IMR-90 (cell line): ENCODE measurements around the gene ITGA6. TPM values are rescaled to one million over a fixed set of nuclear protein-coding genes. Genes with fewer than 3 reads are reported as not detected.

Experiments used
- ATAC-seq: fragments of 200-7000 bp; cut with Tn5 transposase; 2 replicates; pipeline ENCODE4 v1.9.1; 2020; ENCODE audit warnings: low read depth, mild to moderate bottlenecking, moderate library complexity
- BruUV-seq: library from RNA; stranded (reverse); fragments of 400-500 nt; replicated peaks from 2 replicates; lab custom pipeline; 2021; lab: Mats Ljungman, UMichigan
- CTCF ChIA-PET: fragments of 300-600 bp; formaldehyde crosslinking; extraction: SDS; loops from one replicate; lab custom pipeline; 2021; ENCODE audit warnings: antibody characterized with exemption; lab: Yijun Ruan, JAX
- POLR2A ChIA-PET: fragments of 300-600 bp; sonication (Branson Sonifier 250); formaldehyde crosslinking; loops from one replicate; lab custom pipeline; 2022; ENCODE audit warnings: antibody characterized with exemption; ENCODE audit not compliant: unreplicated experiment; lab: Charles Lee
- DNase-seq: peaks from one replicate; pipeline ENCODE4 v3.0.0; 2013
- H2AFZ ChIP-seq: replicated peaks from 2 replicates; pipeline ENCODE3; 2013; ENCODE audit warnings: low read length, mild to moderate bottlenecking; ENCODE audit not compliant: poor library complexity
- H2AK5ac ChIP-seq: 2 replicates; pipeline ENCODE4 v1.6.1; 2013; ENCODE audit warnings: low read depth, low read length, inconsistent platforms
- H2AK9ac ChIP-seq: replicated peaks from 2 replicates; pipeline ENCODE3; 2013; ENCODE audit warnings: mild to moderate bottlenecking, low read depth, low read length, moderate library complexity; ENCODE audit not compliant: poor library complexity
- H2BK120ac ChIP-seq: 2 replicates; pipeline ENCODE4 v1.6.1; 2013; ENCODE audit warnings: low read depth, low read length, inconsistent platforms
- H2BK15ac ChIP-seq: 3 replicates; pipeline ENCODE4 v1.6.1; 2013; ENCODE audit warnings: low read depth, low read length, inconsistent platforms
- H2BK20ac ChIP-seq: 2 replicates; pipeline ENCODE4 v1.6.1; 2013; ENCODE audit warnings: low read depth, mild to moderate bottlenecking, inconsistent platforms, low read length, moderate library complexity
- H2BK5ac ChIP-seq: 2 replicates; pipeline ENCODE4 v1.6.1; 2013; ENCODE audit warnings: mild to moderate bottlenecking, low read depth, low read length, inconsistent platforms; ENCODE audit not compliant: poor library complexity, severe bottlenecking
- H3K14ac ChIP-seq: replicated peaks from 2 replicates; pipeline ENCODE4 v1.6.1; 2013; ENCODE audit warnings: low read depth, low read length, inconsistent platforms
- H3K18ac ChIP-seq: 2 replicates; pipeline ENCODE4 v1.6.1; 2013; ENCODE audit warnings: low read depth, low read length, control low read depth
- H3K23ac ChIP-seq: 2 replicates; pipeline ENCODE4 v1.6.1; 2013; ENCODE audit warnings: low read depth, low read length, inconsistent platforms
- H3K27ac ChIP-seq: 2 replicates; pipeline ENCODE4 v1.5.1; 2013; ENCODE audit warnings: mild to moderate bottlenecking, control low read depth, low read length; ENCODE audit not compliant: insufficient read depth
- H3K27me3 ChIP-seq: 2 replicates; pipeline ENCODE4 v1.6.1; 2013; ENCODE audit warnings: low read length; ENCODE audit not compliant: control insufficient read depth, insufficient read depth
- H3K36me3 ChIP-seq: 2 replicates; pipeline ENCODE4 v1.6.1; 2013; ENCODE audit warnings: low read length, mixed read lengths; ENCODE audit not compliant: control insufficient read depth, insufficient read depth
- H3K4ac ChIP-seq: 2 replicates; pipeline ENCODE4 v1.6.1; 2013; ENCODE audit warnings: low read depth, low read length, inconsistent platforms
- H3K4me1 ChIP-seq: 2 replicates; pipeline ENCODE4 v1.6.1; 2013; ENCODE audit warnings: low read length, mixed read lengths; ENCODE audit not compliant: control insufficient read depth, insufficient read depth
- H3K4me2 ChIP-seq: 2 replicates; pipeline ENCODE4 v1.6.1; 2013; ENCODE audit warnings: low read depth, mild to moderate bottlenecking, control low read depth, low read length, moderate library complexity
- H3K4me3 ChIP-seq: 2 replicates; pipeline ENCODE4 v1.5.1; 2013; ENCODE audit warnings: low read depth, mild to moderate bottlenecking, control low read depth, low read length, moderate library complexity; ENCODE audit not compliant: insufficient read depth
- H3K56ac ChIP-seq: 2 replicates; pipeline ENCODE4 v1.6.1; 2013; ENCODE audit warnings: low read length, inconsistent platforms; ENCODE audit not compliant: insufficient read depth; ENCODE audit errors: extremely low read depth
- H3K79me1 ChIP-seq, 2 experiments: 2 replicates each; pipeline ENCODE4 v1.6.1; 2013; ENCODE audit warnings: low read length in 2 of 2, inconsistent platforms in 1 of 2, low read depth in 1 of 2
- H3K9ac ChIP-seq: 2 replicates; pipeline ENCODE4 v1.6.1; 2013; ENCODE audit warnings: low read depth, low read length, control low read depth
- H3K9me1 ChIP-seq: 2 replicates; pipeline ENCODE4 v1.6.1; 2013; ENCODE audit warnings: low read length, inconsistent platforms; ENCODE audit not compliant: insufficient read depth
- H3K9me3 ChIP-seq: 2 replicates; pipeline ENCODE4 v1.6.1; 2013; ENCODE audit warnings: low read length; ENCODE audit not compliant: control insufficient read depth, insufficient read depth
- H4K20me1 ChIP-seq: 2 replicates; pipeline ENCODE4 v1.6.1; 2013; ENCODE audit warnings: low read length, inconsistent platforms; ENCODE audit not compliant: insufficient read depth
- H4K5ac ChIP-seq: 2 replicates; pipeline ENCODE4 v1.6.1; 2013; ENCODE audit warnings: mild to moderate bottlenecking, low read depth, low read length, control low read depth
- H4K8ac ChIP-seq, 2 experiments: 2 replicates each; pipeline ENCODE4 v1.6.1; 2013; ENCODE audit warnings: low read depth in 2 of 2, low read length in 2 of 2, control low read depth in 1 of 2, inconsistent platforms in 1 of 2
- H4K91ac ChIP-seq: 2 replicates; pipeline ENCODE4 v1.6.1; 2013; ENCODE audit warnings: low read depth, low read length, inconsistent platforms; ENCODE audit not compliant: insufficient read depth
- BHLHE40 ChIP-seq: fragments of 150-350 bp; IDR thresholded peaks from 2 replicates; pipeline ENCODE4 v1.6.1; 2016; ENCODE audit warnings: mild to moderate bottlenecking, low read depth, low read length
- CHD1 ChIP-seq: IDR thresholded peaks from 2 replicates; pipeline ENCODE4 v1.6.1; 2012; ENCODE audit warnings: low read depth, low read length, improper control_type of control experiment
- FOS ChIP-seq: fragments of 150-350 bp; IDR thresholded peaks from 2 replicates; pipeline ENCODE4 v1.6.1; 2016; ENCODE audit warnings: low read depth, low read length
- MAFK ChIP-seq: IDR thresholded peaks from 2 replicates; pipeline ENCODE4 v1.6.1; 2012; ENCODE audit warnings: low read depth, low read length, improper control_type of control experiment
- MAZ ChIP-seq: IDR thresholded peaks from 2 replicates; pipeline ENCODE4 v1.6.1; 2012; ENCODE audit warnings: low read depth, mild to moderate bottlenecking, low read length, improper control_type of control experiment, moderate library complexity, borderline replicate concordance
- MXI1 ChIP-seq: IDR thresholded peaks from 2 replicates; pipeline ENCODE4 v1.6.1; 2012; ENCODE audit warnings: low read depth, mild to moderate bottlenecking, low read length, moderate library complexity, borderline replicate concordance
- NFE2L2 ChIP-seq: fragments of 150-350 bp; IDR thresholded peaks from 2 replicates; pipeline ENCODE4 v1.6.1; 2016; ENCODE audit warnings: low read depth, mild to moderate bottlenecking, low read length
- POLR2A ChIP-seq: IDR thresholded peaks from 2 replicates; pipeline ENCODE4 v1.6.1; 2012; ENCODE audit warnings: mild to moderate bottlenecking, low read depth, low read length
- RAD21 ChIP-seq: IDR thresholded peaks from 2 replicates; pipeline ENCODE4 v1.6.1; 2012; ENCODE audit warnings: low read length, improper control_type of control experiment
- RCOR1 ChIP-seq: IDR thresholded peaks from 2 replicates; pipeline ENCODE4 v1.6.1; 2012; ENCODE audit warnings: mild to moderate bottlenecking, low read length, improper control_type of control experiment; ENCODE audit not compliant: insufficient replicate concordance
- RFX5 ChIP-seq: IDR thresholded peaks from 2 replicates; pipeline ENCODE4 v1.8.0; 2012; ENCODE audit warnings: low read depth, mild to moderate bottlenecking, low read length, moderate library complexity
- SMC3 ChIP-seq: fragments of 150-350 bp; IDR thresholded peaks from 2 replicates; pipeline ENCODE4 v1.6.1; 2016; ENCODE audit warnings: low read depth, mild to moderate bottlenecking, antibody characterized with exemption, low read length, moderate library complexity
- WGBS, 2 experiments: methylation state at CpG; one replicate each; pipeline versions ENCODE4 v1.1.5 to v1.1.7; 2013; ENCODE audit warnings: missing lambda C conversion rate in 2 of 2; ENCODE audit not compliant: insufficient read length in 1 of 2; ENCODE audit errors: extremely low coverage in 2 of 2; 5-methylcytosine and 5-hydroxymethylcytosine counted together
- dilution Hi-C: fragments of 300-500 bp; cut with HindIII; formaldehyde crosslinking; loops from one replicate; pipeline ENCODE4 v1.14.3; 2018; ENCODE audit warnings: low sequenced_read_pairs; ENCODE audit not compliant: unreplicated experiment
- in situ Hi-C: fragments of 300-500 bp; cut with MboI; formaldehyde crosslinking; loops from 3 replicates; pipeline ENCODE4 v1.14.3; 2019; ENCODE audit warnings: low sequenced_read_pairs, inconsistent platforms, mixed read lengths
- intact Hi-C: fragments of 100-400 bp; cut with micrococcal nuclease; formaldehyde crosslinking; loops from 2 replicates; pipeline ENCODE4 v1.10.0; 2022
- polyA plus RNA-seq, 3 experiments: library from polyadenylated mRNA; depleted of rRNA; stranded (reverse); fragments of >200 nt; gene quantifications; 2 replicates each; pipeline ENCODE4 v1.2.3, GENCODE V29; 2012; ENCODE audit warnings: low replicate concordance in 1 of 3
- total RNA-seq: library from RNA; depleted of rRNA; stranded (reverse); fragments of >200 nt; gene quantifications from 2 replicates; pipeline ENCODE4 v1.2.3, GENCODE V29; 2012
- TF ChIP-seq, protein P1 (sequence below): conservative IDR thresholded peaks from 2 replicates; pipeline ENCODE4 v1.5.1; 2012; ENCODE audit warnings: mild to moderate bottlenecking, low read depth, low read length, improper control_type of control experiment
- TF ChIP-seq, protein P2 (sequence below): fragments of 150-350 bp; IDR thresholded peaks from 2 replicates; pipeline ENCODE4 v1.6.1; 2017; ENCODE audit warnings: mild to moderate bottlenecking, antibody characterized with exemption, low read length, low read depth
- TF ChIP-seq, protein P3 (sequence below): fragments of 150-350 bp; IDR thresholded peaks from 2 replicates; pipeline ENCODE4 v1.6.1; 2016; ENCODE audit warnings: low read depth, mild to moderate bottlenecking, low read length, moderate library complexity, borderline replicate concordance

The ITGA6 gene
- total and polyA plus RNA-seq, 2 of the 4 experiments (the other 2 are of a cell fraction) = 12.5 to 43.9 TPM

DNA sequence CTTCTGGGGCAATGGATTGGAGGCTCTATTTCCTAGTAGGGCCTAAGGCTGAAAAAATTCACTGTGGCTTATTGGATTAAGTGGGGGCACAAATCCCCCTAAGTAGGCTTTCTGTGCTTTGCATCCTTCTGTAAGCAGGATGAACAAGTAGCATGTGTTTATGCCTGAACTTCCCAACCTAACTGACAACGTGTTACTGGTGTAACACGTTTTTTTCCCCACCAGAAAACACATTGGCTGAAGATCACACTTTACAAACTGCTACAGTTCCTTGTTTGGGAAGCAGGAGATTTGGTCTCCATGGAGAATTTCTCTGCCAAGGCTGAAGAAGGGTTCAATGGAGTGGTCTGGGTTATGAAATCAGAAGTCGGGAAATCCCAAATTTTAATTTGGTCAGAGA is 7.2 kb upstream of the ITGA6 start:
- Histone ChIP-seq H2AK5ac (no peak overlapping the region), H3K4ac (no peak overlapping the region), H4K20me1 (no peaks in the 10 kb centered on the region), H3K4me3 (no peak overlapping the region), H3K9ac (no peak overlapping the region), H3K9me1 (no peaks in the 10 kb centered on the region), H3K18ac (no peak overlapping the region), H3K9me3 (no peaks in the 10 kb centered on the region; the same call in none of the 2 replicates), H2BK20ac (no peak overlapping the region), H3K36me3 (no peaks in the 10 kb centered on the region), H4K8ac (no peak overlapping the region), H4K5ac (no peak overlapping the region), H4K91ac (no peak overlapping the region), H2AFZ (no peak overlapping the region), H3K4me2 (no peak overlapping the region), H3K14ac (no peak overlapping the region), H2BK15ac (no peak overlapping the region), H2BK120ac (no peak overlapping the region), H3K79me1 (no peaks in the 10 kb centered on the region), H2AK9ac (no peak overlapping the region), H3K27me3 (peaks cover 3% of the 10 kb centered on the region), H3K56ac (no peak overlapping the region), H2BK5ac (no peak overlapping the region), H3K27ac (no peak overlapping the region), H3K23ac (no peak overlapping the region), H3K4me1 (no peaks in the 10 kb centered on the region)
- WGBS, 2 experiments = no CpG with 5 or more reads among the region's 3 CpGs
- in situ Hi-C loops (no loop called here), intact Hi-C loops (no loop called here), dilution Hi-C loops (no loop called here)
- POLR2A ChIA-PET = no interaction called here
- DNase-seq (no peak), ATAC-seq (no peak)
- CTCF ChIA-PET = interaction anchor here (0.9 kb wide), 1 partner anchor 12 kb away, joined by 3 read pairs; no protein-coding TSS in a partner anchor
- BruUV-seq = no TSS peak
- no peak for TF ChIP-seq SMC3
- TF ChIP-seq CHD1 = no peak
- TF ChIP-seq NFE2L2 = no peak
- TF ChIP-seq, protein P1, sequence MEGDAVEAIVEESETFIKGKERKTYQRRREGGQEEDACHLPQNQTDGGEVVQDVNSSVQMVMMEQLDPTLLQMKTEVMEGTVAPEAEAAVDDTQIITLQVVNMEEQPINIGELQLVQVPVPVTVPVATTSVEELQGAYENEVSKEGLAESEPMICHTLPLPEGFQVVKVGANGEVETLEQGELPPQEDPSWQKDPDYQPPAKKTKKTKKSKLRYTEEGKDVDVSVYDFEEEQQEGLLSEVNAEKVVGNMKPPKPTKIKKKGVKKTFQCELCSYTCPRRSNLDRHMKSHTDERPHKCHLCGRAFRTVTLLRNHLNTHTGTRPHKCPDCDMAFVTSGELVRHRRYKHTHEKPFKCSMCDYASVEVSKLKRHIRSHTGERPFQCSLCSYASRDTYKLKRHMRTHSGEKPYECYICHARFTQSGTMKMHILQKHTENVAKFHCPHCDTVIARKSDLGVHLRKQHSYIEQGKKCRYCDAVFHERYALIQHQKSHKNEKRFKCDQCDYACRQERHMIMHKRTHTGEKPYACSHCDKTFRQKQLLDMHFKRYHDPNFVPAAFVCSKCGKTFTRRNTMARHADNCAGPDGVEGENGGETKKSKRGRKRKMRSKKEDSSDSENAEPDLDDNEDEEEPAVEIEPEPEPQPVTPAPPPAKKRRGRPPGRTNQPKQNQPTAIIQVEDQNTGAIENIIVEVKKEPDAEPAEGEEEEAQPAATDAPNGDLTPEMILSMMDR = no peak
- no peak for TF ChIP-seq MAZ
- no peak for TF ChIP-seq POLR2A
- TF ChIP-seq RCOR1 = no peak
- TF ChIP-seq, protein P2, sequence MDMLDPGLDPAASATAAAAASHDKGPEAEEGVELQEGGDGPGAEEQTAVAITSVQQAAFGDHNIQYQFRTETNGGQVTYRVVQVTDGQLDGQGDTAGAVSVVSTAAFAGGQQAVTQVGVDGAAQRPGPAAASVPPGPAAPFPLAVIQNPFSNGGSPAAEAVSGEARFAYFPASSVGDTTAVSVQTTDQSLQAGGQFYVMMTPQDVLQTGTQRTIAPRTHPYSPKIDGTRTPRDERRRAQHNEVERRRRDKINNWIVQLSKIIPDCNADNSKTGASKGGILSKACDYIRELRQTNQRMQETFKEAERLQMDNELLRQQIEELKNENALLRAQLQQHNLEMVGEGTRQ = no peak
- TF ChIP-seq MAFK = no peak
- TF ChIP-seq MXI1 = no peak
- TF ChIP-seq, protein P3, sequence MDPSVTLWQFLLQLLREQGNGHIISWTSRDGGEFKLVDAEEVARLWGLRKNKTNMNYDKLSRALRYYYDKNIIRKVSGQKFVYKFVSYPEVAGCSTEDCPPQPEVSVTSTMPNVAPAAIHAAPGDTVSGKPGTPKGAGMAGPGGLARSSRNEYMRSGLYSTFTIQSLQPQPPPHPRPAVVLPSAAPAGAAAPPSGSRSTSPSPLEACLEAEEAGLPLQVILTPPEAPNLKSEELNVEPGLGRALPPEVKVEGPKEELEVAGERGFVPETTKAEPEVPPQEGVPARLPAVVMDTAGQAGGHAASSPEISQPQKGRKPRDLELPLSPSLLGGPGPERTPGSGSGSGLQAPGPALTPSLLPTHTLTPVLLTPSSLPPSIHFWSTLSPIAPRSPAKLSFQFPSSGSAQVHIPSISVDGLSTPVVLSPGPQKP = no peak
- no peak for TF ChIP-seq FOS
- TF ChIP-seq RFX5 = no peak
- no peak for TF ChIP-seq RAD21
- no peak for TF ChIP-seq BHLHE40
